Fibroblast of mammary gland (primary cell): ENCODE results near the gene PYGM.

ENCODE experiments used
- DNase-seq: peaks from one replicate; pipeline ENCODE4 v3.0.0-alpha.2; 2010; ENCODE audit warnings: low read depth
- H3K4me3 ChIP-seq: 2 replicates; pipeline ENCODE4 v1.5.1; 2011; ENCODE audit warnings: low read depth, mild to moderate bottlenecking, low read length, moderate library complexity; ENCODE audit not compliant: control insufficient read depth
- TF ChIP-seq, protein P1 (sequence below): conservative IDR thresholded peaks from 2 replicates; pipeline ENCODE4 v1.5.1; 2011; ENCODE audit warnings: low read depth, low read length, inconsistent platforms; ENCODE audit not compliant: control insufficient read depth, insufficient read depth

Gene PYGM

GRCh38 chr11:64763526-64764039 lies 3.8 kb upstream of the PYGM start:
- no peak for DNase-seq
- TF ChIP-seq, protein P1, sequence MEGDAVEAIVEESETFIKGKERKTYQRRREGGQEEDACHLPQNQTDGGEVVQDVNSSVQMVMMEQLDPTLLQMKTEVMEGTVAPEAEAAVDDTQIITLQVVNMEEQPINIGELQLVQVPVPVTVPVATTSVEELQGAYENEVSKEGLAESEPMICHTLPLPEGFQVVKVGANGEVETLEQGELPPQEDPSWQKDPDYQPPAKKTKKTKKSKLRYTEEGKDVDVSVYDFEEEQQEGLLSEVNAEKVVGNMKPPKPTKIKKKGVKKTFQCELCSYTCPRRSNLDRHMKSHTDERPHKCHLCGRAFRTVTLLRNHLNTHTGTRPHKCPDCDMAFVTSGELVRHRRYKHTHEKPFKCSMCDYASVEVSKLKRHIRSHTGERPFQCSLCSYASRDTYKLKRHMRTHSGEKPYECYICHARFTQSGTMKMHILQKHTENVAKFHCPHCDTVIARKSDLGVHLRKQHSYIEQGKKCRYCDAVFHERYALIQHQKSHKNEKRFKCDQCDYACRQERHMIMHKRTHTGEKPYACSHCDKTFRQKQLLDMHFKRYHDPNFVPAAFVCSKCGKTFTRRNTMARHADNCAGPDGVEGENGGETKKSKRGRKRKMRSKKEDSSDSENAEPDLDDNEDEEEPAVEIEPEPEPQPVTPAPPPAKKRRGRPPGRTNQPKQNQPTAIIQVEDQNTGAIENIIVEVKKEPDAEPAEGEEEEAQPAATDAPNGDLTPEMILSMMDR: no peak
- H3K4me3 ChIP-seq: no peak overlapping the region

DNA sequence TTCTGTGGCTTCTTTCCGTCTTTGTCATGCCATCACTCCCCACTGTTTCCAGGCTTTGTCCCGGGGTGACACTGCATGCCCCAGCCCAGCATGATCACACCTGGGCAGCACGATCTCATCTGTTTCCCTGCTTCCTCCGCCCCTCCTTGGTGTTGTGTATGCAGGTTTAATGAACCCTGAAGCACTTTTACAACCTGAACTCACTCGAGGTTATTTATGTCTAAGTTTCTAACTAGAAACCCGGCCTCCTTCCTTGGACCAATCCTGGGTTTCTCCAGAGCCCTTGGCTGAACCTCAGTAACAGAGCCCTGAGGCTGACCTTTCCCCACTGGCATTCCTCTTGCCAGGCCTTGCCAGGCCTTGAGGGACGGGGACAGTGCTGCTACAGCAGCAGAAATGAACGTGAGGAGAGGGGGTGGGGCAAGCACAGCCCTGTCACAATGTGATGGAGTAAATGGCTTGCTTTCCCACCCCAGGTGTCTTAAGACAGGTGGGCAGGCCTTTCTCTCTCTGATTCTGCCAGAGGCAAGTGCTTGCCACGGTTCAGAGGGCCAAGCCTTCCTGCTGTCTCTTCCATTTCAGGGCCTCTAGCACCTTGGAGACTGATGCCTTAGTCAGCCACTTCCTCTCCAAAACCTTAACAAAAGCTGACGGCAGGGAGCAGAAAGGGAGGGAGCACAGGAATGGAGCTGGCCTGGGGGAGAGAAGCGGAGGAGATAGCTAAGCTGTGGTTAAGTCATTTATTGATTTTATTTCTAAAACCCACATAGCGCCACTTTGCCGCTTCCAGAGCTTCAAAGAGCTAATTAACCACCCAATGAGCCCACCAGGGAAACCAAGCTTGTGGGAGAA lies 3.1 kb upstream of the PYGM start:
- DNase-seq: peak; percentile 54
- TF ChIP-seq, protein P1: no peak
- no peak overlapping the region for H3K4me3 ChIP-seq

DNA sequence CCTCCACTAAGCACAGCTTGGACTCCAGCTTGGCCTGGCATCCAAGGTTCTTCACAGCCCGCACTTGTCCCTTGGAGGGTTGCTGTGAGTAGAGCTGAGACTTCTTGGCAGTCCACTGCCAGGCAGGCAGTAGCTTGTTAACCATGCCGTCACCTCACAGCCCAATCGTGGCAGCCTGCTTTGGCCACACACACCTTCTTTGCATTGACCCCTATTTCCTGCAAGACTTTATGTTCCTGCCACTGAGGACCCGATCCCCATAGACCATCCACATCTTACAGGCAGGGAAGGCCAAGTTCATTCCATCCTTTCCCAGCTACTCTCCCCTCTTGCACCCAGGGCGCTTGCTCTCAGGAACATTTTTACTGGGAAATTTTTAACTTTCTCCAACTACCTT lies 2.5 kb upstream of the PYGM start:
- DNase-seq: no peak
- TF ChIP-seq, protein P1: no peak
- no peak overlapping the region for H3K4me3 ChIP-seq

DNA sequence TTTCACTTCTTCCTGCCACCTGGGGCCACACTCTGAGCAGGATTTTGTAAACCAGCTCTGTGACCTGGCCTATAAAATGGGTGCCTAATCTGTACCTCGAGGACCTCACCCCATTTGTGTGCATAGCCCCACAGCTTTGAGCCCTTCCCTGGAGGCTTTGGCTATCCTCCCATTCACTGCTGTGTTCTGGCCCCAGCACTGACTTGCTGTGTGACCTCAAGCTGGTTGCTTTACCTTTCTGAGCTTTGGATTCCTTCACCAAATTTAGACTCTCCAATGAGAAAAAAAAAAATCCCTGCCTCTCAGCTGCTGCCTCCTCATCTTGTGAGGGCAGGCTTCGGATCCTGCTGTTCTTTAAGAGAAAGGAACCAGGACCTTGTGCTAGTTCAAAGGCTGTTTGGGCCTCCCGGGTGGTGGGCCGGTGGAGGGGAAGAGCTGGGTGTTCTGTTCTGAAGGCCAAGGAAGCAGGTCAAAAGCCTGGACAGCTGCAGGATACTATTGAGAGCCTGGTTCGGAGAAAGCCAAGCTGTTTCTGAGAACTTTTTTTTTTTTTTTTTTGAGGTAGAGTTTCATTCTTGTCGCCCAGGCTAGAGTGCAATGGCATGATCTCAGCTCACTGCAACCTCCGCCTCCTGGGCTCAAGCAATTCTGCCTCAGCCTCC lies 1.1 kb upstream of the PYGM start:
- no peak for DNase-seq
- no peak overlapping the region for H3K4me3 ChIP-seq
- TF ChIP-seq, protein P1: no peak

DNA sequence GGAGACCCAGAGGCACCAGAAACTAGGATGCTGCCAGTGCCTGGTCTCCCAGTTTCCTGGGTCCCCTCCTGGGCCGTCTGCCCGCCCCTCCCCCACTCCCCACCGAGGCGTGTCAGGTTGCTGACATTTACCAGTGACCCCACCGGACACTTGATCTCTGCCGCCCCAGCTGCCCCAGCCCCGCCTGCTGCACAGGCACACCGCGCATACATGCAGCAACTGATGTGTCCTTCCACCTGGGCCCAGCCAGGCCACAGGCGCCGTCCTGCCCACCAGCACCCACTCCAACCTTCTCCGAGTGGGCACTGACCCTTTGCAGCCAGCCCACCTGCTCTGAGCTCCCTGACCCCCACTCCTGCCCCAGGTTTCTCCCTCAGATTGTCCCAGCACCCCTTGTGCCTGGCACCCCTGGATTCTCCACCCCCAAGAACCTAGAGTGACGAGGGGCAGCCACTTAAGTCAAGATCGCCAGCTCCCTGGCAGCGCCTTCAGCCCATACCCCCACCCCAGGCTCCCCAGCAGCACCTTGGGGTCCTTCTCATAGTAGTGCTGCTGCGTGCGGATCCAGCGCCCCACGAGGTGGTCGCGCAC lies 548 bp downstream of the PYGM start:
- no peak for DNase-seq

GRCh38 chr11:64758330-64759079 lies 1.3 kb downstream of the PYGM start:
- TF ChIP-seq, protein P1: no peak
- H3K4me3 ChIP-seq: no peak overlapping the region
- DNase-seq: no peak

More for the DNA sequence above, 548 bp downstream of the PYGM start:
- no peak overlapping the region for H3K4me3 ChIP-seq
- TF ChIP-seq, protein P1: no peak
